PC-9 (cell line): ENCODE measurements around the gene GTF2IRD1.
"Not testable (repeated sequence)": the region's sequence is repeated elsewhere in the genome, so short reads cannot be mapped to it uniquely, and the experiment has no call there.

Experiments used
- CTCF ChIP-seq: fragments of 200-600 bp; sonication (generic); conservative IDR thresholded peaks from 2 replicates; pipeline ENCODE4 v1.6.1; 2017; ENCODE audit warnings: mixed run types, antibody characterized with exemption, mild to moderate bottlenecking, moderate library complexity
- EZH2 ChIP-seq: fragments of 200-600 bp; sonication (generic); IDR thresholded peaks from 2 replicates; pipeline ENCODE4 v1.8.0; 2017; ENCODE audit warnings: antibody characterized with exemption, low read depth

- not testable (repeated sequence) for TF ChIP-seq CTCF, EZH2
Observed at GRCh38 chr7:74563639-74564038, 109.9 kb downstream of the GTF2IRD1 start.
